Activated naive CD4-positive, alpha-beta T cell treated with anti-CD3 and anti-CD28 coated beads, Interleukin-2, amount 50 U/mL, for 24 hours (primary cell): Measurements from ENCODE around the gene SLC12A7.
"Not testable (repeated sequence)": the region's sequence is repeated elsewhere in the genome, so short reads cannot be mapped to it uniquely, and the experiment has no call there.

Source experiments
- H3K27ac Mint-ChIP-seq: one replicate; pipeline ENCODE4 v1.8.0; 2021; ENCODE audit warnings: mild to moderate bottlenecking, mixed read lengths
- H3K27me3 Mint-ChIP-seq: one replicate; pipeline ENCODE4 v1.8.0; 2021; ENCODE audit warnings: mixed read lengths
- H3K36me3 Mint-ChIP-seq: one replicate; pipeline ENCODE4 v1.8.0; 2021; ENCODE audit warnings: mixed read lengths
- H3K4me1 Mint-ChIP-seq: one replicate; pipeline ENCODE4 v1.8.0; 2021; ENCODE audit warnings: mixed read lengths
- H3K4me3 Mint-ChIP-seq: one replicate; pipeline ENCODE4 v1.8.0; 2021; ENCODE audit warnings: mild to moderate bottlenecking, mixed read lengths
- H3K9me3 Mint-ChIP-seq: one replicate; pipeline ENCODE4 v1.8.0; 2021; ENCODE audit warnings: mixed read lengths

The SLC12A7 gene

GRCh38 chr5:1000831-1001230 is 111.0 kb downstream of the SLC12A7 start:
- not testable (repeated sequence) for H3K9me3 Mint-ChIP-seq, H3K4me3 Mint-ChIP-seq, H3K36me3 Mint-ChIP-seq, H3K27me3 Mint-ChIP-seq, H3K27ac Mint-ChIP-seq
- peaks cover 31% of the 10 kb centered on the region for H3K4me1 Mint-ChIP-seq
